Left ventricle myocardium inferior (tissue), 1 donor: Measurements from ENCODE around the gene RNF212. TPM values are rescaled to one million over a fixed set of nuclear protein-coding genes. Genes with fewer than 3 reads are reported as not detected.

Experiments used
- DNase-seq: peaks from one replicate; pipeline ENCODE4 v3.0.0-alpha.2; 2020
- H3K27ac ChIP-seq: fragments of 200-600 bp; replicated peaks from 2 replicates; pipeline ENCODE4 v1.8.0; 2021
- H3K27me3 ChIP-seq: fragments of 200-600 bp; 2 replicates; pipeline ENCODE4 v1.8.0; 2021; ENCODE audit warnings: low read depth
- H3K36me3 ChIP-seq: fragments of 200-600 bp; 2 replicates; pipeline ENCODE4 v1.8.0; 2021
- H3K4me1 ChIP-seq: fragments of 200-600 bp; 2 replicates; pipeline ENCODE4 v1.8.0; 2021
- H3K4me3 ChIP-seq: fragments of 200-600 bp; 2 replicates; pipeline ENCODE4 v1.8.0; 2021; ENCODE audit warnings: mild to moderate bottlenecking, moderate library complexity
- H3K9me3 ChIP-seq: fragments of 200-600 bp; replicated peaks from 2 replicates; pipeline ENCODE4 v1.8.0; 2021
- intact Hi-C: fragments of 100-400 bp; cut with micrococcal nuclease; formaldehyde crosslinking; loops from one replicate; pipeline ENCODE4 v1.11.0; 2022
- long read RNA-seq: library from polyadenylated mRNA; unstranded; transcript quantifications from one replicate; pipeline ENCODE4 v2.0.0, GENCODE V29; 2021
- total RNA-seq: library from RNA; stranded (reverse); fragmentation: NEBNext Ultra II Directional; extraction: Animal tissue kit (Norgen Biotek cat#: 25700); gene quantifications from one replicate; pipeline ENCODE4 v1.2.1, GENCODE V29; 2021
- TF ChIP-seq, protein P1 (sequence below): fragments of 200-600 bp; IDR thresholded peaks from 2 replicates; pipeline ENCODE4 v1.8.0; 2021; ENCODE audit warnings: antibody characterized with exemption, mild to moderate bottlenecking, borderline replicate concordance
- donor health status: DM: no; HTN: yes; CAD: no; lungs with severe emphysema.

RNF212 gene, protein sequence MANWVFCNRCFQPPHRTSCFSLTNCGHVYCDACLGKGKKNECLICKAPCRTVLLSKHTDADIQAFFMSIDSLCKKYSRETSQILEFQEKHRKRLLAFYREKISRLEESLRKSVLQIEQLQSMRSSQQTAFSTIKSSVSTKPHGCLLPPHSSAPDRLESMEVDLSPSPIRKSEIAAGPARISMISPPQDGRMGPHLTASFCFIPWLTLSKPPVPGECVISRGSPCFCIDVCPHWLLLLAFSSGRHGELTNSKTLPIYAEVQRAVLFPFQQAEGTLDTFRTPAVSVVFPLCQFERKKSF
- not detected for total RNA-seq
- long read RNA-seq, result 0 reads

DNA sequence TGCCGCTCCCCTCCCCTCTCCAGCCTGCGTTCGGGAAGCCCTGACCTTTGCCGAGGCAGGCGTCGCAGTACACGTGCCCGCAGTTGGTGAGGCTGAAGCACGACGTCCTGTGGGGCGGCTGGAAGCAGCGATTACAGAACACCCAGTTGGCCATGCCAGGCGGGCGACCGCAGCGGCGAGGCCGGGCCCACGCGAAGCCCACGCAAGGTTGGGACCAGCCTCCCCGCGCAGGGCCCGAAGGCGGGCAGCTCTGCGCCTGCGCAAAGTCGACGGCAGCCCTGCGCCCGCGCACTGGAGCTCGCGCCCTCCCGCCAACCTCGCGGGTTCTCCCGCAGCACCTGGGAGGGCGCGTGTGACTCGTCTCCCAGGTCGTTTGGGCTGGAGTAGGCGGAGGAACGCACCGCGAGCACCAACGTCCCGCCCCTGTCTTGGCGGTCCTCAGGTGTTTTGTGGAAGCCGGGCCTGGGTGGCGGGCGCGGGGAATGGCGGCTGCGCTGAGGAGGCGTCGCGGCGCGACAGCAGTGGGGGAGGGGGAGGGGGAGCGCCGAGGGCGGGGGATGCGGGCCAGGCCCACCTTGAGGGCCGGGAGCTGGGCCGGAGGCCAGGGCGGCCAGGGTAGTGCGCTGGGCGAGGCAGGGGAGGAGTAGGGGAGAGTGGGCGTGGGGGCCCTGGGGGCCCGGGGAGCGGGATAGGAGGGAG is at the start of gene RNF212:
TSS of gene RNF212 (minus strand) at position 254 of the 699 bp plus-strand sequence. CDS start at position 154, 100 bp downstream.
- no peaks in the 10 kb centered on the region for H3K36me3 ChIP-seq
- H3K4me1 ChIP-seq, result no peaks in the 10 kb centered on the region
- TF ChIP-seq, protein P1, sequence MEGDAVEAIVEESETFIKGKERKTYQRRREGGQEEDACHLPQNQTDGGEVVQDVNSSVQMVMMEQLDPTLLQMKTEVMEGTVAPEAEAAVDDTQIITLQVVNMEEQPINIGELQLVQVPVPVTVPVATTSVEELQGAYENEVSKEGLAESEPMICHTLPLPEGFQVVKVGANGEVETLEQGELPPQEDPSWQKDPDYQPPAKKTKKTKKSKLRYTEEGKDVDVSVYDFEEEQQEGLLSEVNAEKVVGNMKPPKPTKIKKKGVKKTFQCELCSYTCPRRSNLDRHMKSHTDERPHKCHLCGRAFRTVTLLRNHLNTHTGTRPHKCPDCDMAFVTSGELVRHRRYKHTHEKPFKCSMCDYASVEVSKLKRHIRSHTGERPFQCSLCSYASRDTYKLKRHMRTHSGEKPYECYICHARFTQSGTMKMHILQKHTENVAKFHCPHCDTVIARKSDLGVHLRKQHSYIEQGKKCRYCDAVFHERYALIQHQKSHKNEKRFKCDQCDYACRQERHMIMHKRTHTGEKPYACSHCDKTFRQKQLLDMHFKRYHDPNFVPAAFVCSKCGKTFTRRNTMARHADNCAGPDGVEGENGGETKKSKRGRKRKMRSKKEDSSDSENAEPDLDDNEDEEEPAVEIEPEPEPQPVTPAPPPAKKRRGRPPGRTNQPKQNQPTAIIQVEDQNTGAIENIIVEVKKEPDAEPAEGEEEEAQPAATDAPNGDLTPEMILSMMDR, result no peak
- no peak within 1 kb of the TSS for H3K27ac ChIP-seq
- H3K4me3 ChIP-seq, result peak within 1 kb of the TSS; percentile 58
- H3K9me3 ChIP-seq, result no peaks in the 10 kb centered on the region
- H3K27me3 ChIP-seq, result peaks cover 91% of the 10 kb centered on the region
- no peak for DNase-seq
- intact Hi-C loops, result no loop called here

DNA sequence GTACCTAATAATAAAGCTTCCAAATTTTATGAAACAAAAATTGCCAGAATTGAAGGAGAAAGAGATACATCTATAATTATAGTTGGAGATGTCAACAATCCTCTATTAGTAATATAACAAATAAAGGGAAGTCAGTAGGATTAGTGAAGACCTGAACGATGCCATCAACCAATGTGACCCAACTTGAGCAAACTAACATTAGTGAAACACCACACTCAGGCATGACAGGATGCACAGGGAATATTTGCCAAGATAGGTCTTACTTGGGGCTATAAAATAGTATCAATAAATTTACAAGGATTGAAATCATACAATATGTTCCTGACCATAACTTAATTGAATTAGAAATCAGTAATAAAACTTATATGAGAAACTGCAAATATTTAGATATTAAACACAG is 47.0 kb upstream of the RNF212 start:
- Histone ChIP-seq H3K9me3 (peaks cover 18% of the 10 kb centered on the region), H3K36me3 (no peaks in the 10 kb centered on the region), H3K4me1 (peaks cover under 1% of the 10 kb centered on the region), H3K27ac (no peak overlapping the region), H3K27me3 (peaks cover 17% of the 10 kb centered on the region), H3K4me3 (no peak overlapping the region)
- no peak for DNase-seq
- intact Hi-C loops, result loop anchor here (10.0 kb wide), 1 partner anchor 104 kb away; no protein-coding TSS in a partner anchor
- TF ChIP-seq, protein P1, result no peak

DNA sequence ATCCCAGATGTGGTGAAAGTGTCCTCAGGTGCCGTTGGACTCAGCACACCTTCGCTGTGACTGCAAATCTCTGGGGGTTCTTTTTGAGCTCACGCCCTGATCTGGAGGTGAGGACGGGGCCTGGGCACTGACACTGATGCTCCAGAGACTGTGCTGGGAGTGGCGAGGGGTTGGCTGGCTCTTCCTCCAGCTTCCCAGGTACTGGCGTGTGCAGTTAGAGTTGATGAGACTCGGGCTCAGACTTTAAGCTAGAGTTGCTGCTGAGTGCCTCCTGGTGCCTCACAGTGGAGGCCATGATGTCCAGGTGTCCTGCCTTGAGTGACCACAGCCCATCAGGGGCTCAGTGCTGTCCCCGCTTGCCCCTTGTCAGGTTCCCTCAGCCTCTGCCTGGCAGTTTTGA is 42.7 kb upstream of the RNF212 start:
- Histone ChIP-seq H3K4me1 (peaks cover 11% of the 10 kb centered on the region), H3K4me3 (no peak overlapping the region), H3K27ac (no peak overlapping the region), H3K9me3 (peaks cover 18% of the 10 kb centered on the region), H3K36me3 (no peaks in the 10 kb centered on the region), H3K27me3 (peaks cover 52% of the 10 kb centered on the region)
- DNase-seq, result no peak
- intact Hi-C loops, result no loop called here
- TF ChIP-seq, protein P1, result no peak

DNA sequence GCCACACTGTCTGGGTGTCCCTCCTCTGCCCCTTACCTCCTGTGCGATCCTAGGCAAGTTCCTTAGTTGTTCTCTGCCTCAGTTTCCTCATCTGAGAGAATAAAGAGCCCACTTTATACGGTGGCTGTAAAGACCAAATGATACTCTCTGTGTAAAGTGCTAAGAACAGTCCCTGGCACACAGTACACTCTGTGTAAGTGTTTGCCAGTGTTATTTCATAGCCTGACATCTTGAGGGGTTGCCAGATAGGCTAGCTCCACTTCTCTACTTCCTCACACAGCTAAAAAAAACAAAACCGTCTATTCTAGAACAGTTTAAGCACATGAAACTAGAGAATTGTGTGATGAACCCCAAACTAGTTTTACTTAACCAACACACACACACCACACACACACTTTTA is 42.0 kb upstream of the RNF212 start:
- peaks cover 18% of the 10 kb centered on the region for H3K9me3 ChIP-seq
- TF ChIP-seq, protein P1, result no peak
- H3K27ac ChIP-seq, result no peak overlapping the region
- peaks cover 11% of the 10 kb centered on the region for H3K4me1 ChIP-seq
- no peak overlapping the region for H3K4me3 ChIP-seq
- peaks cover 58% of the 10 kb centered on the region for H3K27me3 ChIP-seq
- intact Hi-C loops, result no loop called here
- DNase-seq, result no peak
- no peaks in the 10 kb centered on the region for H3K36me3 ChIP-seq

DNA sequence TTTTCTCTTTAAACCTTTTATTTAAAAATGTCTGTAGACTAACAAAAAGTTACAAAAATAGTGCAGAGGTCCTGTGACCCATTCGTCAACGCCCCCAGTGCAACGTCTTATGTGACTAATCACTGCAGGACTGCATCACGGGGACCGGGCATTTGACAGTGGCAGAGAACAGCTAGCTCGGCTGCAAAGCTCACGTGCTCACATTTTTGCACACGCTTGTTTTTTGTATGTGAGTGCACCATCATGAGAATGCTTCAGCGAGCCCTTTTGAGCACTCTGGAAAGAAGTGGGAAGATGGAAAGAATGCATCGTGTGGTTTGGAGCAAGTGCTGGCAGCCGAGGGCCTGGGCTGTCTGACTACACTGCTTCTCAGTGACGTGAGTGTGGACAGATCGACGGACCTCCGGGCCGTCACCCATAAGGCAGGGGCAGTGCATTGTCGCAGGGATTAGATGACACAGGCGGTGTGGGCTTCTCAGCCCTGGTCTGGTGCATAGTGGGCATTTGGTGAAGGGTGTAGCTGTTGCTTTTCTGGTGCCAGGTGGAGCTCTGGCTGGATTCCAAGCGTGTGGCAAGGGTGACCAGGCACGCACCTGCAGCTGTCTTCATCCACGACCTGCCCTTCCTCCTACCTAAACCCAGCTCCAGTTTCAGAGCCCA is 41.3 kb upstream of the RNF212 start:
- no peak for DNase-seq
- Histone ChIP-seq H3K4me3 (no peak overlapping the region), H3K36me3 (no peaks in the 10 kb centered on the region), H3K9me3 (peaks cover 18% of the 10 kb centered on the region), H3K4me1 (peaks cover 11% of the 10 kb centered on the region), H3K27me3 (peaks cover 64% of the 10 kb centered on the region), H3K27ac (no peak overlapping the region)
- TF ChIP-seq, protein P1, result no peak
- intact Hi-C loops, result no loop called here
